Measurements from ENCODE around the gene REG3G.
"Not testable (repeated sequence)": the region's sequence is repeated elsewhere in the genome, so short reads cannot be mapped to it uniquely, and the experiment has no call there.

The REG3G gene

GRCh38 chr2:79026061-79026460, 559 bp downstream of the REG3G start:
- no peak for DNase-seq

DNA sequence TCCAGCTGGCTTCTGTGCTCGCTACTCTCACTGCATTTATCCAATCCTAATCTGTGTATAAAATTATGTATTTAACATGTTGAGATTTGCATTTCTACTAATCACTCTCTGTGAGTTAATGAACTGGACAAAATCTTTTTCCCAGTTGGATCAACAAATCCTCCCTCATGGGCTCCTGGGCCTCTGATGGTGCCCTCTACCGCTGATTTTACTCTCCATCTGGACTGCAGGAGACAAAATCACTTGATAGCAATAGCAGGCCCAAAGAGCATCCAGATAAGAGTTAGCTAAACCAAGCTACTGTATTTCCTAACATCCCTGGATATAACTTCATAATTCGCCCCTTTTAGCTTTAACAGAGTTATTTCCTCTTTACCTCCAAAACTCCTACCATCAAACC, 14.4 kb downstream of the REG3G start:
- no peak for DNase-seq

GRCh38 chr2:79041032-79041448, 15.5 kb downstream of the REG3G start:
- no peak for DNase-seq

GRCh38 chr2:79053486-79053885, 28.0 kb downstream of the REG3G start:
- not testable (repeated sequence) for DNase-seq

DNA sequence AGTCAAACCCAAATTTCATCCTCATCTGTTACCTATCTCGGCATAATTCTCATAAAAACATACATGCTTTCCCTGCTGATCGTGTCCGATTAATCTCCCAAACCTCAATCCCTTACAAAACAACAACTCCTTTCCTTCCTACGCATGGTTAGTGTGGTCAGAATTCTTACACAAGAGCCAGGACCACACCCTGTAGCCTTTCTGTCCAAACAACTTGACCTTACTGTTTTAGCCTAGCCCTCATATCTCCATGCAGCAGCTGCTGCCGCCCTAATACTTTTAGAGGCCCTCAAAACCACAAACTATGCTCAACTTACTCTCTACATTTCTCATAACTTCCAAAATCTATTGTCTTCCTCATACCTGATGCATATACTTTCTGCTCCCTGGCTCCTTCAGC, 29.3 kb downstream of the REG3G start:
- DNase-seq = not testable (repeated sequence)

GRCh38 chr2:79065201-79065600, 39.7 kb downstream of the REG3G start:
- no peak for DNase-seq

GRCh38 chr2:79071078-79071477, 45.6 kb downstream of the REG3G start:
- DNase-seq = no peak

Measured in amniotic stem cell (primary cell).